HG03196 (cell line): ENCODE results near the gene PYGM.

Experiments
- ATAC-seq: cut with Tn5 transposase; IDR thresholded peaks from one replicate; pipeline ENCODE4 v1.9.1; 2021; ENCODE audit not compliant: unreplicated experiment

Gene PYGM

GRCh38 chr11:64792482-64792881, 32.7 kb upstream of the PYGM start:
- ATAC-seq = no peak

GRCh38 chr11:64791781-64792291, 32.1 kb upstream of the PYGM start:
- no peak for ATAC-seq

GRCh38 chr11:64790205-64791095, 30.7 kb upstream of the PYGM start:
- ATAC-seq = no peak

- ATAC-seq = no peak
Observed at GRCh38 chr11:64789331-64790204, 29.8 kb upstream of the PYGM start.

GRCh38 chr11:64788321-64789215, 28.8 kb upstream of the PYGM start:
- ATAC-seq = no peak

GRCh38 chr11:64787526-64788320, 27.9 kb upstream of the PYGM start:
- ATAC-seq = no peak

- ATAC-seq = no peak
Observed at GRCh38 chr11:64786308-64786707, 26.5 kb upstream of the PYGM start.

- no peak for ATAC-seq
Observed at GRCh38 chr11:64784813-64785581, 25.2 kb upstream of the PYGM start.

GRCh38 chr11:64778473-64779298, 18.9 kb upstream of the PYGM start, which contains the start of gene SF1:
Gene SF1 (minus strand): TSS chr11:64778542. CDS start chr11:64778392, 150 bp downstream.
- ATAC-seq = peak; percentile 76

GRCh38 chr11:64778223-64778472, 18.4 kb upstream of the PYGM start:
- peak; percentile 20 for ATAC-seq

GRCh38 chr11:64777449-64778222, 17.9 kb upstream of the PYGM start:
- ATAC-seq = no peak

GRCh38 chr11:64776875-64777274, 17.1 kb upstream of the PYGM start:
- no peak for ATAC-seq

GRCh38 chr11:64776425-64776824, 16.7 kb upstream of the PYGM start:
- no peak for ATAC-seq

GRCh38 chr11:64774144-64774543, 14.4 kb upstream of the PYGM start:
- ATAC-seq = no peak

- ATAC-seq = no peak
Observed at GRCh38 chr11:64772303-64773018, 12.7 kb upstream of the PYGM start.

GRCh38 chr11:64771861-64772260, 12.1 kb upstream of the PYGM start:
- no peak for ATAC-seq

- no peak for ATAC-seq
Observed at GRCh38 chr11:64770120-64770519, 10.3 kb upstream of the PYGM start.
